ENCODE results near the gene XPR1. TPM values are rescaled to one million over a fixed set of nuclear protein-coding genes. Genes with fewer than 3 reads are reported as not detected.

The XPR1 gene
- total RNA-seq, 1 experiment from 2014 or later = 39.7 TPM

DNA sequence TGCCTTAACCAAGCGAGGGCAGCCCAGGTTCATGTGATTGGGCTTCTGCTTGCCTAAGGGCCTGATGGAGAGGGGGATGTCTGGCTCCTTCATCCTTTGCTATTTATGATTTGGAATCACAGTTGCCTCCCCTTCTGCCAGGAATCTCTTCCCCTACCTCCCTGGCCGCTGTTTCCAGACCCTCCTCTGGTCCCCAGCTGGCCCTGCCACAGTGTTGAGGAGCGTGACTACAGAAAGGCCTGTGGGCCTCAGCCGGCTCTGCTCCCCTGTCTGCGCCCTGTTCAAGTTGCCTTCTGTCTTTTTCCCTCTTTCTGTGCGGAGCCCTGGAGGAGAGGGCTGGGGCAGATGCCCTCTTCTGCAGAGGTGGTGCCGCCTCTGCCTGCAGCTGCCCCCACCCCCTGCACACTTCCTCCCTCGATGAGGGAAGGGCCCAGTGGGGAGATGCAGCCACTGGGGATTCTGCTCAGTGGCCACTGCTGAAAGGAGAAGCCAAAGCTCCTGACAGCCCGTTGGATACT is 287.4 kb downstream of the XPR1 start:
- POLR2A ChIA-PET = no interaction called here
- CTCF ChIA-PET = no interaction called here
- TF ChIP-seq, protein P1, sequence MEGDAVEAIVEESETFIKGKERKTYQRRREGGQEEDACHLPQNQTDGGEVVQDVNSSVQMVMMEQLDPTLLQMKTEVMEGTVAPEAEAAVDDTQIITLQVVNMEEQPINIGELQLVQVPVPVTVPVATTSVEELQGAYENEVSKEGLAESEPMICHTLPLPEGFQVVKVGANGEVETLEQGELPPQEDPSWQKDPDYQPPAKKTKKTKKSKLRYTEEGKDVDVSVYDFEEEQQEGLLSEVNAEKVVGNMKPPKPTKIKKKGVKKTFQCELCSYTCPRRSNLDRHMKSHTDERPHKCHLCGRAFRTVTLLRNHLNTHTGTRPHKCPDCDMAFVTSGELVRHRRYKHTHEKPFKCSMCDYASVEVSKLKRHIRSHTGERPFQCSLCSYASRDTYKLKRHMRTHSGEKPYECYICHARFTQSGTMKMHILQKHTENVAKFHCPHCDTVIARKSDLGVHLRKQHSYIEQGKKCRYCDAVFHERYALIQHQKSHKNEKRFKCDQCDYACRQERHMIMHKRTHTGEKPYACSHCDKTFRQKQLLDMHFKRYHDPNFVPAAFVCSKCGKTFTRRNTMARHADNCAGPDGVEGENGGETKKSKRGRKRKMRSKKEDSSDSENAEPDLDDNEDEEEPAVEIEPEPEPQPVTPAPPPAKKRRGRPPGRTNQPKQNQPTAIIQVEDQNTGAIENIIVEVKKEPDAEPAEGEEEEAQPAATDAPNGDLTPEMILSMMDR (IDR thresholded peaks at IDR 0.05; ENCODE audit: unreplicated experiment) = no peak
- H3K9me3 Mint-ChIP-seq (ENCODE audit: unreplicated experiment) = no peaks in the 10 kb centered on the region
- H3K27me3 Mint-ChIP-seq (ENCODE audit: insufficient read depth, unreplicated experiment) = no peaks in the 10 kb centered on the region
- peaks cover 9% of the 10 kb centered on the region for H3K4me1 Mint-ChIP-seq (ENCODE audit: insufficient read depth, unreplicated experiment)
- no peak for DNase-seq (ENCODE audit: unreplicated experiment)
- H3K36me3 Mint-ChIP-seq (ENCODE audit: insufficient read depth, unreplicated experiment) = no peaks in the 10 kb centered on the region
- BruUV-seq (replicated peaks) = no TSS peak
- H3K27ac Mint-ChIP-seq (ENCODE audit: low read depth, unreplicated experiment) = no peak overlapping the region
- intact Hi-C loops (cut with micrococcal nuclease) = no loop called here
- no peak overlapping the region for H3K4me3 Mint-ChIP-seq (ENCODE audit: unreplicated experiment)

DNA sequence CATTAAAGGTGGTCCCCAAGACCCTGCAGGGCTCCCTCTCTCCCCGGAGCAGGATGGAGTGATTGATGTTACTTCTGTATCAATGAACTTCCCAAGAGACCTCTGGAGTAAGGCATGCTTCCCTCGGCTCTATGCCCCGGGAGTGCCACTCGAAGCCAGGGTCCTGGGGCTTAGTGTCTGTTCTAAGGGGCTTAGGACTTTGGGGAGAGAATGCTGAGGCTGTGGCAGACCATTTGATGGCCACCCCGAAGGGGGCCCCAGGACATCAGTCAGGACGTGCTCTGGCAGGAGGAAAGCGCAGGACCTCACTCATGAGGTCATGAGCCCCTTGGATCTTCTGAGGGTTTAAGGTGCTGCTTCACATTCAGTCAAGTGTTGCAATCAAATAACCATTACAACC is 288.4 kb downstream of the XPR1 start:
- H3K9me3 Mint-ChIP-seq (ENCODE audit: unreplicated experiment) = no peaks in the 10 kb centered on the region
- TF ChIP-seq, protein P1 (IDR thresholded peaks at IDR 0.05; ENCODE audit: unreplicated experiment) = no peak
- H3K27ac Mint-ChIP-seq (ENCODE audit: low read depth, unreplicated experiment) = no peak overlapping the region
- intact Hi-C loops (cut with micrococcal nuclease) = no loop called here
- no peak overlapping the region for H3K4me3 Mint-ChIP-seq (ENCODE audit: unreplicated experiment)
- no peak for DNase-seq (ENCODE audit: unreplicated experiment)
- ChIA-PET POLR2A (no interaction called here), CTCF (no interaction called here)
- no peaks in the 10 kb centered on the region for H3K36me3 Mint-ChIP-seq (ENCODE audit: insufficient read depth, unreplicated experiment)
- H3K27me3 Mint-ChIP-seq (ENCODE audit: insufficient read depth, unreplicated experiment) = no peaks in the 10 kb centered on the region
- H3K4me1 Mint-ChIP-seq (ENCODE audit: insufficient read depth, unreplicated experiment) = peaks cover 9% of the 10 kb centered on the region
- no TSS peak for BruUV-seq (replicated peaks)

DNA sequence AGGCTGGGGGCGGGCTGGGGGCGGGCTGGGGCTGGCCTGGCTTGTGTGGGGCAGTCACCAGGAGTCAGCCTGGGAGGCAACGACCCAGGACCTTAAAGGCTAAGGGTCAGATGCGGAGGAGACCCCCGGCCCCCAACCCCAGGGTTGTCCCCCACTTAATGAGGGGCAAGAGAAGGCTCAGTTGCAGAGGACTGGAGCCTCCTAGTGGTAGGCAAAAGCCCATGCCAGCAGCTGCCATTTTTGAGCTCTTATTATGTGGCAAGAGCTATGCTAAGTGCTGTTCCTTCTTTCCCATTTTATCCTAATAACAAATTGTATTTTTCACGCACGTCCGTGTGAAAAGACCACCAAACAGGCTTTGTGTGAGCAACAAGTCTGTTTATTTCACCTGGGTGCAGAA is 288.9 kb downstream of the XPR1 start:
- Mint-ChIP-seq H3K27ac (ENCODE audit: low read depth, unreplicated experiment) (no peak overlapping the region), H3K4me3 (ENCODE audit: unreplicated experiment) (no peak overlapping the region), H3K4me1 (ENCODE audit: insufficient read depth, unreplicated experiment) (peaks cover 9% of the 10 kb centered on the region), H3K27me3 (ENCODE audit: insufficient read depth, unreplicated experiment) (no peaks in the 10 kb centered on the region), H3K9me3 (ENCODE audit: unreplicated experiment) (no peaks in the 10 kb centered on the region), H3K36me3 (ENCODE audit: insufficient read depth, unreplicated experiment) (no peaks in the 10 kb centered on the region)
- POLR2A ChIA-PET = no interaction called here
- no TSS peak for BruUV-seq (replicated peaks)
- intact Hi-C loops (cut with micrococcal nuclease) = no loop called here
- TF ChIP-seq, protein P1 (IDR thresholded peaks at IDR 0.05; ENCODE audit: unreplicated experiment) = peak; percentile 9
- CTCF ChIA-PET = interaction anchor here (0.6 kb wide), 1 partner anchor 225 kb away, joined by 3 read pairs; no protein-coding TSS in a partner anchor
- DNase-seq (ENCODE audit: unreplicated experiment) = no peak

DNA sequence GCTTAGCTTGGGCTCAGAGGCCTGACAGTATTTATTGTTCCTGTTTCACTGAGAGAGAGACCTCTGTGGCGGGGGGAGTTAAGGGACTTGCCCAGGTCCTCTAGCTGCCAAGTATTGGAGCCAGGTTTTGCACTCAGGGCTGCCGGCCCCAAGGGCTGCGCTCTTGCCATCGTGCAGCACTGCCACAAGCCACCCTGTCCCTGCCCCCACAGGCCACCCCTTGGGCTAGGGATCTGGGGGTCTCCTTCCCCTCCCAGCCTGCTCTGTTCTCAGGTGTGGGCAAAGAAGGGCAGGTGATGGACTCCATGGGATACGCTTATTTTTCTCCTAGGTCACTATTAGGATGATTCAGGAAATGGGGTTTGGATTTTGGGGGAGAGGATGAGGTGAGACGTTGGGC is 289.6 kb downstream of the XPR1 start:
- TF ChIP-seq, protein P1 (IDR thresholded peaks at IDR 0.05; ENCODE audit: unreplicated experiment) = no peak
- intact Hi-C loops (cut with micrococcal nuclease) = no loop called here
- no TSS peak for BruUV-seq (replicated peaks)
- peaks cover 9% of the 10 kb centered on the region for H3K4me1 Mint-ChIP-seq (ENCODE audit: insufficient read depth, unreplicated experiment)
- no peaks in the 10 kb centered on the region for H3K27me3 Mint-ChIP-seq (ENCODE audit: insufficient read depth, unreplicated experiment)
- DNase-seq (ENCODE audit: unreplicated experiment) = no peak
- no peaks in the 10 kb centered on the region for H3K36me3 Mint-ChIP-seq (ENCODE audit: insufficient read depth, unreplicated experiment)
- no peaks in the 10 kb centered on the region for H3K9me3 Mint-ChIP-seq (ENCODE audit: unreplicated experiment)
- POLR2A ChIA-PET = no interaction called here
- H3K4me3 Mint-ChIP-seq (ENCODE audit: unreplicated experiment) = no peak overlapping the region
- H3K27ac Mint-ChIP-seq (ENCODE audit: low read depth, unreplicated experiment) = no peak overlapping the region
- CTCF ChIA-PET = no interaction called here
